SK-N-SH treated with all-trans-retinoic acid at 6 μM for 48 hours (cell line): Measurements from ENCODE around the gene TIAM1.

Experiments used
- ATAC-seq: fragments of 200-7000 bp; cut with Tn5 transposase; 3 replicates; pipeline ENCODE4 v1.9.1; 2020; ENCODE audit warnings: mild to moderate bottlenecking, moderate library complexity
- ARNTL ChIP-seq: fragments of 450-650 bp; formaldehyde crosslinking; IDR thresholded peaks from 2 replicates; pipeline ENCODE4 v1.5.0; 2020; ENCODE audit warnings: low read depth, mild to moderate bottlenecking, moderate library complexity, borderline replicate concordance
- BACH2 ChIP-seq: fragments of 250-450 bp; sonication (Bioruptor Pico); IDR thresholded peaks from 2 replicates; pipeline ENCODE4 v1.9.0; 2021; ENCODE audit warnings: mild to moderate bottlenecking, borderline replicate concordance
- CREB5 ChIP-seq: fragments of 250-450 bp; sonication (Bioruptor Pico); IDR thresholded peaks from 2 replicates; pipeline ENCODE4 v1.5.1; 2020; ENCODE audit warnings: low read depth, mild to moderate bottlenecking, moderate library complexity
- CSDC2 ChIP-seq: fragments of 250-450 bp; sonication (Bioruptor Pico); IDR thresholded peaks from 2 replicates; pipeline ENCODE4 v1.5.0; 2020; ENCODE audit warnings: mild to moderate bottlenecking, moderate library complexity
- CSRNP3 ChIP-seq: fragments of 250-450 bp; sonication (Bioruptor Pico); IDR thresholded peaks from 2 replicates; pipeline ENCODE4 v1.5.1; 2021; ENCODE audit warnings: mild to moderate bottlenecking, moderate library complexity
- ESRRG ChIP-seq: fragments of 250-450 bp; sonication (Bioruptor Pico); IDR thresholded peaks from 2 replicates; pipeline ENCODE4 v1.6.1; 2021; ENCODE audit warnings: mild to moderate bottlenecking
- GLIS3 ChIP-seq: fragments of 250-450 bp; sonication (Bioruptor Pico); IDR thresholded peaks from 2 replicates; pipeline ENCODE4 v1.5.0; 2020; ENCODE audit warnings: mild to moderate bottlenecking, moderate library complexity
- ISL1 ChIP-seq: fragments of 250-450 bp; sonication (Bioruptor Pico); IDR thresholded peaks from 2 replicates; pipeline ENCODE4 v2.1.2; 2022; ENCODE audit warnings: mild to moderate bottlenecking, moderate library complexity
- OSR1 ChIP-seq: fragments of 250-450 bp; sonication (Bioruptor Pico); IDR thresholded peaks from 2 replicates; pipeline ENCODE4 v1.8.0; 2022; ENCODE audit warnings: moderate library complexity, mild to moderate bottlenecking, inconsistent platforms
- PATZ1 ChIP-seq: fragments of 250-450 bp; sonication (Bioruptor Pico); IDR thresholded peaks from 2 replicates; pipeline ENCODE4 v1.8.0; 2020; ENCODE audit warnings: mild to moderate bottlenecking, moderate library complexity, borderline replicate concordance
- POU6F1 ChIP-seq: fragments of 250-450 bp; sonication (Bioruptor Pico); IDR thresholded peaks from 2 replicates; pipeline ENCODE4 v1.8.0; 2021; ENCODE audit warnings: low read depth, mild to moderate bottlenecking, moderate library complexity, borderline replicate concordance
- PPARA ChIP-seq: fragments of 250-450 bp; sonication (Bioruptor Pico); IDR thresholded peaks from 2 replicates; pipeline ENCODE4 v1.5.0; 2020; ENCODE audit warnings: mild to moderate bottlenecking, borderline replicate concordance
- RARB ChIP-seq: fragments of 250-450 bp; sonication (Bioruptor Pico); IDR thresholded peaks from 2 replicates; pipeline ENCODE4 v1.8.0; 2021; ENCODE audit warnings: mild to moderate bottlenecking, moderate library complexity
- SNAI2 ChIP-seq: fragments of 250-450 bp; sonication (Bioruptor Pico); IDR thresholded peaks from 2 replicates; pipeline ENCODE4 v1.5.0; 2020; ENCODE audit warnings: mild to moderate bottlenecking, moderate library complexity
- TCF4 ChIP-seq: fragments of 250-450 bp; sonication (Bioruptor Pico); IDR thresholded peaks from 2 replicates; pipeline ENCODE4 v1.8.0; 2021; ENCODE audit warnings: mild to moderate bottlenecking, moderate library complexity, borderline replicate concordance
- TOX ChIP-seq: fragments of 250-450 bp; sonication (Bioruptor Pico); IDR thresholded peaks from 2 replicates; pipeline ENCODE4 v1.8.0; 2021; ENCODE audit warnings: mild to moderate bottlenecking, moderate library complexity, borderline replicate concordance
- ZC3H10 ChIP-seq: fragments of 250-450 bp; sonication (Bioruptor Pico); IDR thresholded peaks from 2 replicates; pipeline ENCODE4 v1.5.1; 2021; ENCODE audit warnings: mild to moderate bottlenecking, moderate library complexity
- ZFP3 ChIP-seq: fragments of 250-450 bp; sonication (Bioruptor Pico); IDR thresholded peaks from 2 replicates; pipeline ENCODE4 v1.5.0; 2020; ENCODE audit warnings: mild to moderate bottlenecking, moderate library complexity
- ZFP30 ChIP-seq: fragments of 450-650 bp; formaldehyde crosslinking; IDR thresholded peaks from 2 replicates; pipeline ENCODE4 v1.5.0; 2022; ENCODE audit warnings: mild to moderate bottlenecking, moderate library complexity
- ZNF70 ChIP-seq: fragments of 450-650 bp; formaldehyde crosslinking; IDR thresholded peaks from 2 replicates; pipeline ENCODE4 v1.5.0; 2020; ENCODE audit warnings: mild to moderate bottlenecking, moderate library complexity
- ZNF8 ChIP-seq: fragments of 450-650 bp; formaldehyde crosslinking; IDR thresholded peaks from 2 replicates; pipeline ENCODE4 v1.5.0; 2020; ENCODE audit warnings: mild to moderate bottlenecking, moderate library complexity

The TIAM1 gene

GRCh38 chr21:31255036-31255435, 89.0 kb downstream of the TIAM1 start:
- ATAC-seq, result no peak
- no peak for TF ChIP-seq BACH2
- no peak for TF ChIP-seq CSDC2 (CRISPR knock-in tag)
- no peak for TF ChIP-seq ZFP3 (CRISPR knock-in tag)
- TF ChIP-seq ZNF8, result no peak
- TF ChIP-seq ZC3H10 (CRISPR knock-in tag), result no peak
- TF ChIP-seq POU6F1 (CRISPR knock-in tag), result no peak
- no peak for TF ChIP-seq ISL1 (CRISPR knock-in tag)
- TF ChIP-seq ZFP30, result no peak
- no peak for TF ChIP-seq ARNTL
- no peak for TF ChIP-seq ESRRG
- TF ChIP-seq PPARA (CRISPR knock-in tag), result no peak
- TF ChIP-seq TCF4, result no peak
- no peak for TF ChIP-seq CSRNP3 (CRISPR knock-in tag)
- TF ChIP-seq OSR1, result no peak

GRCh38 chr21:31254131-31254530, 89.9 kb downstream of the TIAM1 start:
- ATAC-seq, result no peak
- TF ChIP-seq PPARA (CRISPR knock-in tag), result no peak
- TF ChIP-seq BACH2, result no peak
- no peak for TF ChIP-seq PATZ1 (CRISPR knock-in tag)
- no peak for TF ChIP-seq ZNF70 (CRISPR knock-in tag)
- TF ChIP-seq RARB (CRISPR knock-in tag), result no peak
- no peak for TF ChIP-seq ZC3H10 (CRISPR knock-in tag)
- TF ChIP-seq ISL1 (CRISPR knock-in tag), result no peak
- TF ChIP-seq ZFP30, result no peak
- no peak for TF ChIP-seq TCF4
- no peak for TF ChIP-seq POU6F1 (CRISPR knock-in tag)
- TF ChIP-seq ZFP3 (CRISPR knock-in tag), result no peak
- no peak for TF ChIP-seq ZNF8
- no peak for TF ChIP-seq ARNTL
- TF ChIP-seq GLIS3 (CRISPR knock-in tag), result no peak
- no peak for TF ChIP-seq TOX (CRISPR knock-in tag)
- TF ChIP-seq CSDC2 (CRISPR knock-in tag), result no peak
- TF ChIP-seq CREB5 (CRISPR knock-in tag), result no peak
- no peak for TF ChIP-seq OSR1
- TF ChIP-seq CSRNP3 (CRISPR knock-in tag), result no peak
- no peak for TF ChIP-seq SNAI2 (CRISPR knock-in tag)

- ATAC-seq, result no peak
- TF ChIP-seq RARB (CRISPR knock-in tag), result no peak
- TF ChIP-seq CREB5 (CRISPR knock-in tag), result no peak
- no peak for TF ChIP-seq ZNF8
- TF ChIP-seq OSR1, result no peak
- TF ChIP-seq TCF4, result no peak
- TF ChIP-seq ZFP30, result no peak
- no peak for TF ChIP-seq ZC3H10 (CRISPR knock-in tag)
- no peak for TF ChIP-seq TOX (CRISPR knock-in tag)
- no peak for TF ChIP-seq PPARA (CRISPR knock-in tag)
- no peak for TF ChIP-seq ISL1 (CRISPR knock-in tag)
- TF ChIP-seq CSRNP3 (CRISPR knock-in tag), result no peak
Observed at GRCh38 chr21:31253684-31254083, 90.4 kb downstream of the TIAM1 start.
